ENCODE data around the gene CHPF.

Gene CHPF

DNA sequence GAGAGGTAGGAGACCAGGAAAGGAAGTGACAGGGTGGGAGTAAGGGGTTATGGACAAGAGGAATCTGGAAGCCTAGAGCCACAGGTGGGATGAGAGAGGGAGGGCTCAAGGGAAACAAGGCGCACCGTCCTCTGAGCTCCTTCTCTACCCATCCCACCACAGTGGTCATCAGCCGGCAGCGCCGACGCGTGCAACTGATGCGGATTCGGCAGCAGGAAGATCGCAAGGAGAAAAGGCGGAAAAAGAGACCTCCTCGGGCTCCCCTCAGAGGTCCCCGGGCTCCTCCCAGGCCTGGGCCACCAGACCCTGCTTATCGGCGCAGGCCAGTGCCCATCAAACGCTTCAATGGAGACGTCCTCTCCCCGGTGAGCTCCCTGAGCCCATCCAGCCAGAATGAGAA lies 5.4 kb upstream of the CHPF start:
- H3K36me3 Mint-ChIP-seq: no peaks in the 10 kb centered on the region
- H3K4me3 Mint-ChIP-seq: no peak overlapping the region
- H3K9me3 Mint-ChIP-seq (ENCODE audit: low read depth): no peaks in the 10 kb centered on the region
- H3K27me3 Mint-ChIP-seq: peaks cover 23% of the 10 kb centered on the region
- no peak overlapping the region for H3K27ac Mint-ChIP-seq
- peaks cover 14% of the 10 kb centered on the region for H3K4me1 Mint-ChIP-seq (ENCODE audit: low read depth)

DNA sequence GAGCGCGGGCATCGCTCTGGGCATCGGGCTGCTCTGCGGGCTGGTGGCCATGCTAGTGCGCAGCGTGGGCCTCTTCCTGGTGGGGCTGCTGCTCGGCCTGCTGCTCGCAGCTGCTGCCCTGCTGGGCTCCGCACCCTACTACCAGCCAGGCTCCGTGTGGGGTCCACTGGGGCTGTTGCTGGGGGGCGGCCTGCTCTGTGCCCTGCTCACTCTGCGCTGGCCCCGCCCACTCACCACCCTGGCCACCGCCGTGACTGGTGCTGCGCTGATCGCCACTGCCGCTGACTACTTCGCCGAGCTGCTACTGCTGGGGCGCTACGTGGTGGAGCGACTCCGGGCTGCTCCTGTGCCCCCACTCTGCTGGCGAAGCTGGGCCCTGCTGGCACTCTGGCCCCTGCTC lies 4.0 kb upstream of the CHPF start:
- Mint-ChIP-seq H3K36me3 (no peaks in the 10 kb centered on the region), H3K27me3 (peaks cover 18% of the 10 kb centered on the region), H3K9me3 (ENCODE audit: low read depth) (no peaks in the 10 kb centered on the region), H3K4me3 (no peak overlapping the region), H3K4me1 (ENCODE audit: low read depth) (peaks cover 13% of the 10 kb centered on the region), H3K27ac (no peak overlapping the region)

DNA sequence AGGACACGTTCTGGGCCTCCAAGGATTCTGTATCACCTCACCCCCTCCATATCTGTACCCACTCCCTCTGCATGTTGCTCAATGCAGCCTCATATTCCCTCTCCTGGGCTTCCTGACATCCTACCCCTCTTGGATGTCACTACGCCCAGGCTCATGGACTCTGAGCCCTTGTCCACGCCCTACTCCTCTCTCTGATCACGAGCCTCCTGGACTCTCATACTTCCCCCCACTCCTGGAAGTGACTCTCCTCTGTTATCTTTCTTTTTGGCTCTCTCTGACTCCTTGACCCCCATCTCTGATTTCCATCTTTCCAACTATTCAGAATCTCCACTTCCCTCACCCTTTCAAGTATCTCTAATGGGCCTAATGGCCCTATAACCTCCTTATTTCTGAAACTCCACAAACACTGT lies 2.3 kb upstream of the CHPF start:
- no peak overlapping the region for H3K27ac Mint-ChIP-seq
- peaks cover 14% of the 10 kb centered on the region for H3K27me3 Mint-ChIP-seq
- H3K4me3 Mint-ChIP-seq: peak overlapping the region; percentile 46
- peaks cover 19% of the 10 kb centered on the region for H3K4me1 Mint-ChIP-seq (ENCODE audit: low read depth)
- peaks cover 2% of the 10 kb centered on the region for H3K36me3 Mint-ChIP-seq
- no peaks in the 10 kb centered on the region for H3K9me3 Mint-ChIP-seq (ENCODE audit: low read depth)

DNA sequence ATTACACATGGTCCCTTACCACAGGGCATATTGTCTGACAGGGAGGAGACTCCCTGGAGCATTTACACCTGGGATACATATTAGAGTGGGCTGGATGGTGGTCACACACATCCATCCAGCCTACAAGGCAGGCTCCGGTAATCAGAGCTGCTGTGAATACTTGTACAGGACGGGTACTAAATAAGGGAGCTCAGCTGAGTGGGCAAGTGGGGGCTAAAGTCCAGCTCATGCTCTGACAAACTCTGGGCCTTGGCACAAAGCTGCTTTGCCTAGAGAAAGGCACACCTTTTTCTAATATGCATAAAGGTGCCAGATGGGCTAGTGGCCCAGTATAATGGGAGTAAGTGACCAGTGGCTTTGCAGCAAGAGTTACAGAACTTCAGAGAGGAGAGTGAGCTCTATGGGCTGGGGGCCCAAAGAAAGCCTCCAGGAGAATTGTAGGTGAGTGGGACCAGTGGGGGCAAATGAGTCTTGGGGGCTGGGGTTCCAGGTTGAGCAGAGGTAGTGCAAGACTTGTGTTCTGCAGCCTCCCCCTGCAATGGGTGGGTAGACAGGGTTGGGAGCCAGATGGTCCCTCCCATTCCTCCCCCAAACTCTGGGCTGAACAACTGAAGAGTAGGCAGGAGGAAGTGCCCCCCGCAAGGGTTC lies 1.8 kb upstream of the CHPF start:
- peaks cover 18% of the 10 kb centered on the region for H3K4me1 Mint-ChIP-seq (ENCODE audit: low read depth)
- peaks cover 13% of the 10 kb centered on the region for H3K27me3 Mint-ChIP-seq
- peaks cover 2% of the 10 kb centered on the region for H3K36me3 Mint-ChIP-seq
- H3K4me3 Mint-ChIP-seq: peak overlapping the region; percentile 89
- H3K27ac Mint-ChIP-seq: no peak overlapping the region
- H3K9me3 Mint-ChIP-seq (ENCODE audit: low read depth): no peaks in the 10 kb centered on the region

DNA sequence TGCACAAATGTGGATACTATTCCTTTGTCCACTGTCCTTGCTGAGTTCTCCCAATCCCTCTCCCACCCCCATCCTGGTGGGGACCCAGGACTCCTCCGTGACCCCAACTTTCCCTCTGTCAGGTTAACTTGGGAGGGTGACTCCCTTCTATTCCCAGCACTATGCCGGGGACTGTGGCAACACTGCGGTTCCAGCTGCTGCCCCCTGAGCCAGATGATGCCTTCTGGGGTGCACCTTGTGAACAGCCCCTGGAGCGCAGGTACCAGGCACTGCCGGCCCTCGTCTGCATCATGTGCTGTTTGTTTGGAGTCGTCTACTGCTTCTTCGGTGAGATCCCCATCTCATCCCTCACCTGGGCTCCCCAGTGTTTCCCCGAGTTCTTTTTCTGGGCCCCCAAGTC lies 958 bp upstream of the CHPF start:
- Mint-ChIP-seq H3K27me3 (peaks cover 13% of the 10 kb centered on the region), H3K4me1 (ENCODE audit: low read depth) (peaks cover 18% of the 10 kb centered on the region), H3K4me3 (peak overlapping the region; percentile 89), H3K9me3 (ENCODE audit: low read depth) (no peaks in the 10 kb centered on the region), H3K27ac (peak overlapping the region; percentile 79), H3K36me3 (peaks cover 2% of the 10 kb centered on the region)

DNA sequence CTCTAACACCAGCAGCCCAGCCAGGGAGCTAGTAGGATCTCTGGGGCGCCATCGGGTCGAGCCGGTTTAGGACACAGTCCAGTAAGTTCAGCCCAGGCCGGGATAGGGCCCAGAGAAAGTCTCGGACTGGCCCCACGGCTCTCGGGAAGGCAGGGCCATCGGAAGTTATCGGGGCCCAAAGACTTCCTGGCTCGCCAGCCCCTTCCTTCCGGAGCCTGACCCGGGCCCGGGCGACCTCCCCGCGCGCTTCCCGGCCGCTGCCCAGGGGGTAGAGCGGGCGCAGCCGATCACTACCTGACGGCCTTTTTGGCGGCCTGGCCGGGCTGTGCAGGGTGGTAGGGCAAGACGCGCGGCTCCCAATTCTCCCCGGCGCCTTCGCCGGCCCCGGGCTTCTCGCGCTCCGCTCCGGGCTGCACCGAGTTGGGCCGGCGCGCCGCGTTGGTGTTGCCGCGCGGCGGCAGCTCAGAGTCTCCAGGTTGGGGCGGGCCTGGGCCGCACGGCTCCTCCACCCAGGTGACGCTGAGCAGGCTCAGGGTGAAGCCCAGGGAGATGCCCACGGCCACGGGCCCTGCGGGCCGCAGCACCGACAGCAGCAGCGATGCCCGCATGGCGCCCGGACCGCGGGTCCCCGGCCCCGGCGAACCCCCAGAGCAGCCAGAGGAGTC lies 546 bp downstream of the CHPF start:
- Mint-ChIP-seq H3K4me1 (ENCODE audit: low read depth) (peaks cover 18% of the 10 kb centered on the region), H3K36me3 (peaks cover 2% of the 10 kb centered on the region), H3K9me3 (ENCODE audit: low read depth) (no peaks in the 10 kb centered on the region), H3K27me3 (peaks cover 7% of the 10 kb centered on the region), H3K4me3 (peak overlapping the region; percentile 93), H3K27ac (peak overlapping the region; percentile 50)

DNA sequence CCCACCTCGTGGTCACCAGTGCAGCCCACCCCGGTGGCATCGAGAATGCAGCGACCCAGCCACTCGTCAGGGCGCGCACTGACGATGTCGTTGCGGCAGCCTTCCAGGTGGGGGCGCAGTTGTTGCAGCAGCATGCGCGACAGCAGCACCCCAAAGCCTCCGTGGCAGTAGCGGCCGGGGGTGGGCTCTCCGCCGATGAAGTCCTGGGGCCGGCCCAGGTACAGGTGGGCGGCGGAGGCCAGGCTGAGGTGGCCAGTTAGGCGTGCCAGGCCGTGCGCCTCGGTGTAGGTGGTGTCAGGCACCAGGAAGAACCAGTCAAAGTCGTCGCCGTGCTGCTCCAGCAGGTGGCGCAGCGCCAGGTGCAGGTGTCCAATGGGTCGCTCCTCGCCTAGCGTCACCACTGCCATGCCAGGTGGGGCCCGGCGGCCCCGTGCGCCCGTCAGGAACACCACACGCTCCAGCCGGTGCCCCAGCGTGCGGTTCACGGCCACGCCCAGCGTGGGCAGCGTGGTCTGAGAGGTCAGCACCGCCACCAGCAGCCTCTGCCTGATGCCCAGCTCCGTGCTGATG lies 1.9 kb downstream of the CHPF start:
- Mint-ChIP-seq H3K9me3 (ENCODE audit: low read depth) (no peaks in the 10 kb centered on the region), H3K27me3 (peaks cover 3% of the 10 kb centered on the region), H3K4me3 (peak overlapping the region; percentile 93), H3K4me1 (ENCODE audit: low read depth) (peaks cover 18% of the 10 kb centered on the region), H3K27ac (no peak overlapping the region), H3K36me3 (peaks cover 2% of the 10 kb centered on the region)

DNA sequence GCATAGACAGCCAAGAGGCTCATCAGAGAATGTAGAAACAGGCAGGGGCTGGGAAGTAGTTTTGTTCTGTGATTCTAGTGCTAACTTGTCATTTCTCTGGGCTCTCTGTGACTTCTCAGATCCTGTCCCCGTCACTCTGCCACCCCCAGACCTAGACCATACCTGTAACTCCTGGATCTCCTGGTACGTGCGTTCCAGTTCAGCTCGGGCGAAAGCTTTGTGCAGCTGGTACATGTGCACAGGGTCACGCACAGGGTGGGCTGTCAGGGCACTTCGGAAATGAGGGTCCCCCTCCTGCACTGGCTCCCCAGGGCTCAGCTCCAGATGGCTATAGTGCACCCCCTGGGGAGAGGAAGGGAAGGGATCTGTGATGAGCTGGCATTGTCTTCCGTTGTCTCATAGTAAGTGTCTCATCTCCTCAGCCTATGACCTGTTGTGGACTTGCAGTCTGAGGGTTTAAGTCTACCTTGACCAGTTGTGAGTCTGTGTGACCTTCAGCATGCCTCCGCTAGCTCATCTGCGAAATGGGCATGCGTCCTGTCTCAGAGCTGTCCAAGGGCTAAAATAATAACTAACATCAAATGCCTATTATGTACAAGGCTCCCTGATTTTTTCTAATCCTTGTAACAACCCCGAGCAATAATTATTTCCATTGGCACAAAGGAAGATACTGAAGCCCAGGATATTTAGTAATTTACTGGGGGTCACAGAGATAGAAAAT lies 2.7 kb downstream of the CHPF start:
- H3K27me3 Mint-ChIP-seq: no peaks in the 10 kb centered on the region
- peaks cover 18% of the 10 kb centered on the region for H3K4me1 Mint-ChIP-seq (ENCODE audit: low read depth)
- no peaks in the 10 kb centered on the region for H3K9me3 Mint-ChIP-seq (ENCODE audit: low read depth)
- no peak overlapping the region for H3K27ac Mint-ChIP-seq
- H3K4me3 Mint-ChIP-seq: peak overlapping the region; percentile 93
- peaks cover 2% of the 10 kb centered on the region for H3K36me3 Mint-ChIP-seq

DNA sequence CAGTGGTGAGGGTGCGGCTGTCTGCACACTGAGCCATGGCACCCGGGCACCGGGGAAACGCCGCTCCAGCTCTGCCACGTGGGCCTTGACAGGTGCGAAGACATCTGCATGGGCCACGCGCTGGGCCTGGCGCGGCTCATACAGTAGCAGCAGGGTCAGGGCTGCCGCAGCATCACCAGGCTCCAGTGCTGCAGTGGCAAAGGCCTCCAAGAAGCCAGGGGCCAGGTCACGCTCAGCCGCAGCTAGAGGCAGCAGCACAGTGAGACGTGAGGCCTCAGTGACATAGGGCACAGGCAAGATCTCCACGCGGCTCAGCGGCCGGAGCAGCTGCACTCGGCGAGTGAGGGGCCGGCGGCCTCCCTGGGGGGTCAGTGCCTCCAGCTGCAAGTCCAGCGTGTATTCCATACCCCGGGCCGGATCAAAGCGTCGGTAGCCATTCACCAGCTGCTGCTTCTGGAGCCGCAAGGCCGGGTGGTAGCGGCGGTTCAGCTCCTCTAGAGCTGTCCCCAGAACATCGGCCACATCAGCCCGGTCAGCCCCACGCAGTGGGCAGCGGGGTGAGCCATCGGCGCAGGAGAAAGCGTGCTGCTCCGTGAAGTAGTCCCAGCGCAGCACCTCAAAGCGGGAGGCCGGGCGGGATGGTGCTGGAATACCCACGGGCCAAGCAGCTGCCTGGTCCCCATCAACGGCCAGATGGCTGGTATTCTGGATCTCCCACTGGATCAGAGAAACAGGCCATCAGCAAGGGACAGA lies 3.5 kb downstream of the CHPF start:
- H3K27ac Mint-ChIP-seq: no peak overlapping the region
- peaks cover 18% of the 10 kb centered on the region for H3K4me1 Mint-ChIP-seq (ENCODE audit: low read depth)
- no peak overlapping the region for H3K4me3 Mint-ChIP-seq
- H3K9me3 Mint-ChIP-seq (ENCODE audit: low read depth): no peaks in the 10 kb centered on the region
- peaks cover 3% of the 10 kb centered on the region for H3K27me3 Mint-ChIP-seq
- peaks cover 2% of the 10 kb centered on the region for H3K36me3 Mint-ChIP-seq

DNA sequence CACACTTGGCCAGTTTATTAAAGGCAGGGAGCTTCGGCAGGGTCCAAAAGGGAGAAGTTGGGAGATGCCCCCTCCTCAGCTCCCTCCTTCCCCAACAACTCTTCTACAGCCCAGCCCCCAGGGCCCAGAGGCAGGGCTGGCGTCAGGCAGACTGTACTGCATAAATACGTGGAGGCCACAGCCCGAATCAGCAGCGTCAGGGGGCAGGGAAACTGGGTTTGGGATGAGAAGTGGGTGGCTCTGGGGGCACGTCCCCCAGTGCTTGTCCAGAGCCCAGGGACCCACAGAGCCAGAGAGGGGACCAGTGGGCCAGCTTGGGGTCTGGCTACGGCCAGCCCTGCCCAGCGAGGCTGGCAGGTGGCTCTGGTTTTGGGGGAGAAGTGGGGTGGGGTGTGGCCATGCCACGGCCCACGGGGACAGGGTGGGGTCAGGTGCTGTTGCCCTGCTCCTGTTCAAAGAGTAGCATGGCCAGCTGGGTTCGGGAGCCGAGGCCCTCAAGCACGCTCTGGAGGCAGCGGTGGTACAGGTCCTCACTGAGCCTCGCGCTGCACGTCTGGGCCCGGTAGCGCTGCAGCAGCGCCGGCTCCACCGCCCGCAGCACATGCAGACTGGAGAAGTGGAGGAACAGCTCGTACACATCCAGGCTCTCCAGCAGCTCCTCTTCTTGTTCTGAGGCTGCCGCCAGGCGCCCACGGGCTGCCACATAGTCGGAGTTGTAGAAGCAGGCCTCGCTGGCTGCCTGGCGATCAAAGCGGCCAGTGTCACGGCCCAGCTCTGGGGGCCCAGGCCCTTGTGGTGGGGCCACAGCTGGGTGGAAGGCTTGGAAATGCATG lies 4.4 kb downstream of the CHPF start:
- H3K9me3 Mint-ChIP-seq (ENCODE audit: low read depth): no peaks in the 10 kb centered on the region
- peaks cover 2% of the 10 kb centered on the region for H3K36me3 Mint-ChIP-seq
- no peak overlapping the region for H3K4me3 Mint-ChIP-seq
- peaks cover 3% of the 10 kb centered on the region for H3K27me3 Mint-ChIP-seq
- H3K27ac Mint-ChIP-seq: no peak overlapping the region
- peaks cover 11% of the 10 kb centered on the region for H3K4me1 Mint-ChIP-seq (ENCODE audit: low read depth)

DNA sequence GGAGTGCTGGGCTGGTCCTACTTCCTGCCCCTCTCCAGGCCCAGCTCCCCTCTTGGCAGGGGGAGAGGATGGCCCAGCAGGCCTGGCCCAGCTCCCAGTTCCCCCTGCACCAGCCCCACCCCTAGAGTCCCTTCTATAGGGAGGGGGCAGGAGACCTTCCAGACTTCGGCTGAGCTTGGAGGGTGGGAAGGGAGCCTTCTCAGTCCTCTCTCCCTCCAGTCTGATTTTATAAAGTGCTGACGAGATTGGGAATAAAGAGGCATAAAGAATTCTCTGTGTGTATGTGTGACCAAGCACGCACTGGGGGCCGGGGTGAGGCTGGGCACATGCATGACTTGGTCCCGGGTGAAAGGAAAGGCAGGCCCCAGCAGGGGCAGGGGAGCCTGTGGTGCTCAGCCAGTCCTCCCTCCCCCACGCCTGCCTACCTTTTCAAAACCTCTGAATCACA lies 5.1 kb downstream of the CHPF start:
- Mint-ChIP-seq H3K27me3 (peaks cover 3% of the 10 kb centered on the region), H3K4me3 (no peak overlapping the region), H3K9me3 (ENCODE audit: low read depth) (no peaks in the 10 kb centered on the region), H3K4me1 (ENCODE audit: low read depth) (peaks cover 11% of the 10 kb centered on the region), H3K36me3 (peaks cover 2% of the 10 kb centered on the region), H3K27ac (no peak overlapping the region)

DNA sequence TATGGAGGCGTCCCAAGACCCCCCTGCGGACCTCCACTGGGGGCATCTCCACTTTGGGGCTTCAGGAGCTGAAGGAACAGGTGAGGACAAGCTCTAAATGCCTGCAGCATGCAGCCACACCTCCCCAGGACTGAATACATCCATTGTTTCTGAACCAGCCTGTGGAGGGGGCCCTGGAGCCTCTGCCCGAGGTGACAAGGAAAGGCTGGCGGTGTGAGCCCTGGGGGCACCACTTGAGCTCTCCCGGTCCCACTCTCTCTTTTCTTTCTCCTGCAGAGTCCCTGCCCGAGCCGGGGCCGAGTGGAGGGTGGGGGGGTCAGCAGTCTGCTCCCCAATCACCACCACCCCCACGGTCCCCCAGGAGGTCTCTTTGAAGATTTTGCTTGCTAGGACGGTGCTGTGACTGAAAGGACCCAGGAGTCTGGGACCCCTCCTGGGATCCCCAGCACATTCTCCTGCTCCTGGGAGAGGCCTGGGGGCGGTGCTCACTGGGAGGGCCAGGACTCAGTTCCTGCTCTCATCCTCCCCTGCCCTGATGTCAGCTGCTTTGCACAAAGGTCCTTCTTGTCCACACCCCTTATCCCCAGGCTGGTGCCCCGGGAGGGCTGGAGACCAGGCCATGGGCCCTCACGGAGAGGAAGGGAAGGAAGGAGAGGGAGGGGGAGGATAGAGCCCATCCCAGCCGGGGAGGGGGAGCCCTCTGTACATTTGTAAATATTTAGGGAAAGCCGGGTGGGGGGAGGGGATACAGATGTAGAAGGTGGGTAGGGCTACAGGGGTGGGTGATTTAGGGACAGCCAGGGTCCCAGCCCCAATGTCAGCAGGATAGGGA lies 5.7 kb downstream of the CHPF start:
- peaks cover 3% of the 10 kb centered on the region for H3K27me3 Mint-ChIP-seq
- H3K36me3 Mint-ChIP-seq: peaks cover 2% of the 10 kb centered on the region
- H3K27ac Mint-ChIP-seq: no peak overlapping the region
- H3K4me1 Mint-ChIP-seq (ENCODE audit: low read depth): peaks cover 11% of the 10 kb centered on the region
- no peak overlapping the region for H3K4me3 Mint-ChIP-seq
- H3K9me3 Mint-ChIP-seq (ENCODE audit: low read depth): no peaks in the 10 kb centered on the region

DNA sequence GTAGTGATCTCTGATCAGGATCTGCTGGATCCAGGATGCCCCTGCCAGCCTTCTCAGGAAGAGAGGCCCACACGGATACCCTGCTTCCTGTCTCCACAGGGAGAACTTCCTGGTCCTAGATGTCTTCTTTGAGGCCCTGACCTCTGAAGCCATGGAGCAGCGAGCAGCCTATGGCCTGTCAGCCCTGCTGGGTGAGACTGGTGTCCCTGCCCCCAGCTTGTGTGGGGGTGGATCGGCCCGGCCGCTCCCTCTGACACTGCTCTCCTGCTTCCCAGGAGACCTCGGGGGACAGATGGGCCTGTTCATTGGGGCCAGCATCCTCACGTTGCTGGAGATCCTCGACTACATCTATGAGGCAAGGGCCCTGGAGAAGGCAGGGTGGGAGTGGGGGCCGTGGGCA lies 6.6 kb downstream of the CHPF start:
- Mint-ChIP-seq H3K4me3 (no peak overlapping the region), H3K36me3 (peaks cover 2% of the 10 kb centered on the region), H3K4me1 (ENCODE audit: low read depth) (peaks cover 3% of the 10 kb centered on the region), H3K9me3 (ENCODE audit: low read depth) (no peaks in the 10 kb centered on the region), H3K27me3 (peaks cover 3% of the 10 kb centered on the region), H3K27ac (no peak overlapping the region)

Data from activated naive CD8-positive, alpha-beta T cell (primary cell).